Stimulated activated CD8-positive, alpha-beta memory T cell treated with anti-CD3 and anti-CD28 coated beads, Interleukin-4, amount 100 ng/mL, for 4 hours (primary cell): ENCODE measurements around the gene MYH10.
"Not testable (repeated sequence)": the region's sequence is repeated elsewhere in the genome, so short reads cannot be mapped to it uniquely, and the experiment has no call there.

Source experiments
- DNase-seq, 2 donors: peaks; one replicate each; pipeline ENCODE4 v3.0.0-alpha.2; 2020; ENCODE audit warnings: low read depth in 2 of 2, low spot score in 1 of 2

The MYH10 gene

GRCh38 chr17:8557176-8557806, 73.2 kb downstream of the MYH10 start:
- DNase-seq: no peak

GRCh38 chr17:8556074-8556473, 74.5 kb downstream of the MYH10 start:
- DNase-seq: no peak

GRCh38 chr17:8555062-8555461, 75.5 kb downstream of the MYH10 start:
- no peak for DNase-seq

GRCh38 chr17:8552577-8553320, 77.8 kb downstream of the MYH10 start:
- DNase-seq: no peak

- DNase-seq: no peak
Observed at GRCh38 chr17:8542599-8543502, 87.7 kb downstream of the MYH10 start.

DNA sequence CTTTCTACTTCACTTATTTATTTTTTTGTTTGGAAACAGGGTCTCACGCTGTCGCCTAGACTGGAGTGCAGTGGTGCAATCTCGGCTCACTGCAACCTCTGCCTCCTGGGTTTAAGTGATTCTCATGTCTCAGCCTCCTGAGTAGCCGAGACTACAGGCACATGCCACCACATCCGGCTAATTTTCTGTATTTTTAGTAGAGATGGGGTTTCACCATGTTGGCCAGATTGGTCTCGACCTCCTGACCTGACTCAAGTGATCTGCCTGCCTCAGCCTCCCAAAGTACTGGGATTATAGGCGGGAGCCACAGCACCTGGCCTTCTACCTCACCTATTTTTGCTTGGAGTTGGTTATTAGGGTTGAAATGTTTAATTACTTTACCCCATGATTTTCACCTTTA, 90.5 kb downstream of the MYH10 start:
- not testable (repeated sequence) for DNase-seq

GRCh38 chr17:8537734-8538133, 92.8 kb downstream of the MYH10 start:
- no peak for DNase-seq

GRCh38 chr17:8534498-8535188, 95.9 kb downstream of the MYH10 start:
- DNase-seq: no peak

- DNase-seq: no peak
Observed at GRCh38 chr17:8532021-8532420, 98.5 kb downstream of the MYH10 start.

- no peak for DNase-seq
Observed at GRCh38 chr17:8522577-8522976, 107.9 kb downstream of the MYH10 start.

- DNase-seq: no peak
Observed at GRCh38 chr17:8520981-8521380, 109.5 kb downstream of the MYH10 start.

- no peak for DNase-seq
Observed at GRCh38 chr17:8518850-8519249, 111.7 kb downstream of the MYH10 start.

DNA sequence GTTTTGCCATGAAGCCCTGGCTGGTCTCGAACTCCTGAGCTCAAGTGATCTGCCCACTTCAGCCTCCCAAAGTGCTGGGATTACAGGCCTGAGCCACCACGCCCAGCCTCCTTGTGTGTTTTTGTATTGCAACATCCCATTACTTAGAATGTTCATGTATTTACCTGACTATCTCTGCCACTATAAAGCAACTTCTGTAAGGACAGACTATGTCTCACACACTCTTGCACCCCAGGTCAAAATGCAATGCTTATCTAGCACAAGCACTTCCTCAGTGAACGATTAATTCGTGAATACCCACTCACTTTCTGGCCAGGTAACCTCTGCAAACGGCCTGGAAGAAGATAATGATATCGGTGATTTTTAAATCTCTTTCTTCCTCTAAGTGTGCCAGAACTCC, 112.2 kb downstream of the MYH10 start:
- no peak for DNase-seq

GRCh38 chr17:8514801-8515200, 115.7 kb downstream of the MYH10 start:
- DNase-seq: no peak

DNA sequence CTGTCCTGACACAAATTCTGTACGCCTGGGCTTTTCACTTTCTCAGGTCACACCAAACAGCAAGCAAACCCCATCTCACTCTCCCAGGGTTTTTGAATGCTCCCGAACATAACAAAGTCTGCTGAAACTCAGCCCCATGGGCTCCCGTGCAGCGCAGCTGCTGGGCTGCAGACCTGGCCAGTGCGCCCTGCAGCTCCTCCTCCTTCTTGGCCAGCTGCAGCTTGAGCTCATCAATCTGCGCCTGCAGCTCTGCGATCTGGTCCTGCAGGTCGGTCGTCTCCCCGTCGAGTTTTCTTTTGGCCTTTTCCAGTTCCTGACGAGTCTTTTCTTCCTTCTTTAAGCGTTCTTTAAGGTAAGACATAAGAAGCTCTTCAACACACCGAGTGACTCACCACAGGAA, 124.4 kb downstream of the MYH10 start:
- no peak for DNase-seq

GRCh38 chr17:8504460-8505207, 125.9 kb downstream of the MYH10 start:
- no peak for DNase-seq

- DNase-seq: no peak
Observed at GRCh38 chr17:8503807-8504206, 126.7 kb downstream of the MYH10 start.

DNA sequence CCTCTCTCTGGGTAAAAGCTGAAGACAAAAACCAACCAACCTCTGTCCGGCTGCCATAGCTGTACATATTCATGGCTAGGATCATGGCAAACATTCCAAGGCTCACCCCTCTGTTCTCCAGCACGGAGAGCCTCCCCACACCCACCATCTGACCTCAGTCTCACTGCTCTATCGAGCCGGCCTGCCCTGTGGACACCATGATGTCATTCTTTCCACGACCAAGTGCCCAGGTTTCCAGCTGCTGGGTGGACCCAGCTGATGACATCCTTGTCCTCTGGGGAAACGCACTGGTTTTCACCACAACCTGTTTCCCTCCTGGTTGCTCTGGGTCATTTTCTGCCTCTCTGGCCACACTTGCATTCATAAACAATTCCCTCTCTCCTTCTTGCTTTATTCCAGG, 127.2 kb downstream of the MYH10 start:
- no peak for DNase-seq

DNA sequence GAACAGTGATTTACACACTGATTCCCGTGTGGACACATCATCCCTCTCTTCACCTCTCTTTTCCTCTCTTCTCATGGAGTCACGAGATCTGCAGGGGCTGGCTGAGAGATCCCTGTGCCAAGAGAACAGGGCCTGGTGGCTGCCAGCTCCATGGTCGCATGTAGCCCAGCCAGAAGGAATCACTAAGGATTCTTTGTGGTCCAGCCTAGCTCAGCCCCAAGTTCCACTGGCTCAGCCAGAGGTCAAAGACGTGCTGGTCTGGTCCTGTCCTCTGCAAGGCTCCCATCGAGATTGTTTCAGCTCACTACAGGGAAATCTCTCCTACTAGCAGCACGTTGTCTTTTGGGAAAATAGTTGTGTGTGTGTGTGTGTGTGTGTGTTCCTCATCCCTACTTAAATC, 128.4 kb downstream of the MYH10 start:
- DNase-seq: no peak

DNA sequence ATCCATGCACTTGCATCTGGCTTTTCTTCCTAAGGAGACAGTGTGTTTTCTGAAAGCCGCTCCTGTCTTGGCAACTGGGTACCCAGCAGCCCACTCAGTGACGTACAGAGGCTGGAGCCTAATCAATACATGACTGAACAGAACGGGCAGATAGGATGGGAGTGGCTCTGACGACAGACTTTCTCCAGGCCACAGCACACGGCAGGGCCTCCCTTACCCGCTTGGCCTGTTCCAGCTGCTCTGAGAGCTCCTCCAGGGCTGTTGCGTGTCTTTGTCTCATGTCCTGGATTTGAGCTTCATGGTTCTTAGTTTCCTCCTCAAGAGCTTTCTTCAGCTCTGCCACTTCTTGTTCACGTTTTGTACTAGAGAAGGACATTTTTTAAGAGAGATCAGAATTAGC, 129.9 kb downstream of the MYH10 start:
- DNase-seq: no peak

DNA sequence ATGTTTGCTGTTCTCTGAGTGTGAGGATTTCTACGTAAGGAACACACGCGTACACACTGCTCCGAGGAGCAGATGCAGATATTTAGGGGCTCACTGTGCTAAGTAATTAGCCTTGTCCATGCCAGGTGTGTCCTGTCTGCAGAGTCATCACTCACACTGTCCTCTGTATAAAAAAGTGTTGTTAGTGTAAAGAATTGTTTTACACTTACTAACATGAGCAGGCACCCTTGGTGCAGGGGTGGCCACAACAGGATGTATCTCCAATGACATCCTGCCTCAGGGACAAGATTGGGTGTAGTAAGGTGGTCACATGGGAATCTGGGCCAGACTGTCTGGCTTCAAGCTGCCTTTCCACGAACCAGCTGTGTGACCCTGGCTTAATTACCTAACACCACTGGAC, 130.9 kb downstream of the MYH10 start:
- DNase-seq: no peak
